H1 (cell line): Measurements from ENCODE around the gene TRAP1. TPM values are rescaled to one million over a fixed set of nuclear protein-coding genes. Genes with fewer than 3 reads are reported as not detected.

Source experiments
- CTCF ChIA-PET: fragments of 300-600 bp; sonication (Branson Sonifier 250); formaldehyde crosslinking; loops from one replicate; lab custom pipeline; 2021; ENCODE audit not compliant: partially characterized antibody; lab: Charles Lee
- POLR2A ChIA-PET: fragments of 300-600 bp; sonication (Branson Sonifier 250); formaldehyde crosslinking; loops from one replicate; lab custom pipeline; 2021; ENCODE audit warnings: inconsistent platforms; ENCODE audit not compliant: partially characterized antibody; lab: Charles Lee
- DNase-seq, 2 experiments: peaks; one replicate each; pipeline versions ENCODE4 v3.0.0 to v3.0.0-alpha.2; 2010 to 2022; ENCODE audit warnings: low spot score in 2 of 2, low read depth in 1 of 2, mixed read lengths in 1 of 2
- FAIRE-seq: peaks from 2 replicates; lab custom pipeline; 2011; peaks lifted over from hg19 to GRCh38; lab: Jason Lieb, UNC
- H2AFZ ChIP-seq: 2 replicates; pipeline ENCODE4 v1.8.1; 2012; ENCODE audit warnings: low read length, inconsistent platforms
- H2AK5ac ChIP-seq: 2 replicates; pipeline ENCODE4 v1.6.1; 2013; ENCODE audit warnings: low read depth, low read length
- H2BK120ac ChIP-seq: replicated peaks from 2 replicates; pipeline ENCODE3; 2013; ENCODE audit warnings: low read depth, low read length, inconsistent platforms
- H2BK12ac ChIP-seq: 2 replicates; pipeline ENCODE4 v1.6.1; 2013; ENCODE audit warnings: low read depth, low read length
- H2BK15ac ChIP-seq: 2 replicates; pipeline ENCODE4 v1.6.1; 2013; ENCODE audit warnings: low read length
- H2BK20ac ChIP-seq: 2 replicates; pipeline ENCODE4 v1.6.1; 2013; ENCODE audit warnings: low read length
- H2BK5ac ChIP-seq: 2 replicates; pipeline ENCODE4 v1.6.1; 2013; ENCODE audit warnings: low read depth, low read length
- H3K14ac ChIP-seq: 2 replicates; pipeline ENCODE4 v1.6.1; 2013; ENCODE audit warnings: inconsistent platforms; ENCODE audit not compliant: insufficient read length
- H3K18ac ChIP-seq: 2 replicates; pipeline ENCODE4 v1.6.1; 2013; ENCODE audit warnings: low read length; ENCODE audit errors: extremely low read depth
- H3K23ac ChIP-seq: 2 replicates; pipeline ENCODE4 v1.6.1; 2013; ENCODE audit warnings: inconsistent platforms; ENCODE audit not compliant: insufficient read length
- H3K23me2 ChIP-seq: 2 replicates; pipeline ENCODE4 v1.6.1; 2013; ENCODE audit warnings: low read depth, low read length
- H3K27ac ChIP-seq: 2 replicates; pipeline ENCODE4 v1.6.1; 2011; ENCODE audit warnings: low read depth, low read length, inconsistent platforms
- H3K27me3 ChIP-seq, 4 experiments: replicated peaks in 1 of 4; 1 replicate in 1 of 4; 2 replicates in 3 of 4; pipeline versions ENCODE4 v1.6.1 to v1.8.1; 2011 to 2013; ENCODE audit warnings: low read length in 3 of 4, mild to moderate bottlenecking in 3 of 4, inconsistent platforms in 2 of 4, mixed read lengths in 2 of 4, moderate library complexity in 1 of 4; ENCODE audit not compliant: control insufficient read depth in 3 of 4, insufficient read depth in 3 of 4; ENCODE audit errors: extremely low read depth in 1 of 4
- H3K36me3 ChIP-seq, 4 experiments: 2 replicates each; pipeline versions ENCODE4 v1.6.1 to v1.8.1; 2011 to 2013; ENCODE audit warnings: mild to moderate bottlenecking in 4 of 4, low read length in 3 of 4, moderate library complexity in 2 of 4, control low read depth in 1 of 4, inconsistent platforms in 1 of 4; ENCODE audit not compliant: insufficient read depth in 4 of 4, control insufficient read depth in 2 of 4
- H3K4ac ChIP-seq: replicated peaks from 2 replicates; pipeline ENCODE3; 2013; ENCODE audit warnings: low read length, low read depth, mixed read lengths, inconsistent platforms; ENCODE audit not compliant: insufficient read length
- H3K4me1 ChIP-seq, 4 experiments: replicated peaks in 1 of 4; 1 replicate in 1 of 4; 2 replicates in 3 of 4; pipeline versions ENCODE4 v1.6.1 to v1.8.1; 2011 to 2013; ENCODE audit warnings: low read length in 3 of 4, inconsistent platforms in 2 of 4, mixed read lengths in 1 of 4; ENCODE audit not compliant: insufficient read depth in 4 of 4, control insufficient read depth in 3 of 4
- H3K4me2 ChIP-seq, 2 experiments: 2 replicates each; pipeline versions ENCODE4 v1.6.1 to v1.8.1; 2011 to 2013; ENCODE audit warnings: low read depth in 2 of 2, low read length in 2 of 2, control low read depth in 1 of 2, inconsistent platforms in 1 of 2, mild to moderate bottlenecking in 1 of 2; ENCODE audit not compliant: insufficient read depth in 1 of 2
- H3K4me3 ChIP-seq, 4 experiments: fragments of 200-600, 300-600 bp in 1 of 4; sonication (generic), shearing (Covaris generic), sonication (Bioruptor Twin) in 1 of 4; 2 replicates each; pipeline versions ENCODE4 v1.5.1 to v1.8.1; 2011 to 2016; ENCODE audit warnings: low read length in 4 of 4, low read depth in 3 of 4, control low read depth in 2 of 4, inconsistent platforms in 2 of 4, mild to moderate bottlenecking in 2 of 4, mixed read lengths in 1 of 4, moderate library complexity in 1 of 4; ENCODE audit not compliant: insufficient read depth in 2 of 4; ENCODE audit errors: extremely low read depth in 1 of 4
- H3K56ac ChIP-seq: replicated peaks from 2 replicates; pipeline ENCODE3; 2013; ENCODE audit warnings: low read depth, mild to moderate bottlenecking, mixed read lengths, low read length, inconsistent platforms; ENCODE audit not compliant: insufficient read length
- H3K79me1 ChIP-seq: 2 replicates; pipeline ENCODE4 v1.6.1; 2013; ENCODE audit warnings: low read depth, low read length, control low read depth
- H3K79me2 ChIP-seq, 2 experiments: 2 replicates each; pipeline versions ENCODE4 v1.6.1 to v1.8.1; 2012 to 2013; ENCODE audit warnings: low read length in 2 of 2, mild to moderate bottlenecking in 2 of 2, inconsistent platforms in 1 of 2; ENCODE audit not compliant: insufficient read depth in 2 of 2, control insufficient read depth in 1 of 2
- H3K9ac ChIP-seq, 4 experiments: replicated peaks in 1 of 4; 1 replicate in 1 of 4; 2 replicates in 3 of 4; pipeline versions ENCODE4 v1.6.1 to v1.8.1; 2011 to 2013; ENCODE audit warnings: low read depth in 3 of 4, low read length in 3 of 4, control low read depth in 2 of 4, mild to moderate bottlenecking in 2 of 4, moderate library complexity in 2 of 4, inconsistent platforms in 1 of 4; ENCODE audit errors: extremely low read depth in 1 of 4
- H3K9me3 ChIP-seq, 2 experiments: 2 replicates each; pipeline versions ENCODE4 v1.6.1 to v1.8.1; 2012 to 2013; ENCODE audit warnings: mild to moderate bottlenecking in 2 of 2, moderate library complexity in 2 of 2, control low read depth in 1 of 2, inconsistent platforms in 1 of 2, low read depth in 1 of 2, low read length in 1 of 2, mixed read lengths in 1 of 2; ENCODE audit not compliant: insufficient read depth in 2 of 2
- H4K20me1 ChIP-seq, 2 experiments: replicated peaks in 1 of 2; 2 replicates each; pipeline versions ENCODE3 to v1.8.1; 2011 to 2013; ENCODE audit warnings: inconsistent platforms in 2 of 2, low read length in 2 of 2, mild to moderate bottlenecking in 1 of 2; ENCODE audit not compliant: insufficient read depth in 2 of 2, control insufficient read depth in 1 of 2
- H4K5ac ChIP-seq: 2 replicates; pipeline ENCODE4 v1.6.1; 2013; ENCODE audit warnings: low read length, low read depth, mixed read lengths, inconsistent platforms; ENCODE audit not compliant: insufficient read length
- H4K8ac ChIP-seq: 2 replicates; pipeline ENCODE4 v1.8.0; 2013; ENCODE audit warnings: mild to moderate bottlenecking, moderate library complexity, low read length, inconsistent platforms; ENCODE audit not compliant: insufficient read depth; ENCODE audit errors: extremely low read depth
- H4K91ac ChIP-seq: replicated peaks from 2 replicates; pipeline ENCODE3; 2013; ENCODE audit warnings: low read length, mixed read lengths, inconsistent platforms; ENCODE audit not compliant: insufficient read length
- CTCF ChIP-seq, 3 experiments: IDR thresholded peaks; 1 replicate in 2 of 3; 2 replicates in 1 of 3; pipeline versions ENCODE4 v1.5.1 to v1.6.1; 2011; ENCODE audit warnings: low read length in 3 of 3, mild to moderate bottlenecking in 3 of 3, inconsistent platforms in 2 of 3, low read depth in 1 of 3, moderate library complexity in 1 of 3; ENCODE audit not compliant: insufficient read depth in 1 of 3; ENCODE audit errors: control extremely low read depth in 1 of 3
- RXRA ChIP-seq: IDR thresholded peaks from 2 replicates; pipeline ENCODE4 v1.6.1; 2011; ENCODE audit warnings: low read depth, mild to moderate bottlenecking, low read length, moderate library complexity; ENCODE audit not compliant: insufficient read depth
- SIN3A ChIP-seq, 2 experiments: IDR thresholded peaks in 1 of 2; conservative IDR thresholded peaks in 1 of 2; 2 replicates each; pipeline ENCODE4 v1.6.1; 2011 to 2012; ENCODE audit warnings: low read length in 2 of 2, improper control_type of control experiment in 1 of 2, low read depth in 1 of 2, mild to moderate bottlenecking in 1 of 2
- USF2 ChIP-seq: IDR thresholded peaks from 2 replicates; pipeline ENCODE4 v1.6.1; 2011; ENCODE audit warnings: low read length, improper control_type of control experiment
- WGBS, 2 experiments: shearing (Covaris generic) in 1 of 2; methylation state at CpG; one replicate each; pipeline versions ENCODE4 v1.1.6 to v1.1.7; 2013 to 2015; ENCODE audit warnings: low lambda C conversion rate in 2 of 2, mixed read lengths in 2 of 2, inconsistent platforms in 1 of 2, low coverage in 1 of 2, missing lambda C conversion rate in 1 of 2; ENCODE audit not compliant: insufficient replicate concordance in 2 of 2, insufficient coverage in 1 of 2, insufficient read length in 1 of 2; ENCODE audit errors: extremely low coverage in 1 of 2, missing lambda C conversion rate in 1 of 2; 5-methylcytosine and 5-hydroxymethylcytosine counted together
- polyA plus RNA-seq, 7 experiments: library from polyadenylated mRNA; depleted of rRNA in 3 of 7; stranded (reverse) in 5 of 7; unstranded in 2 of 7; fragments of >200 nt in 5 of 7; fragments of 200-250 nt in 2 of 7; gene quantifications; 1 replicate in 5 of 7; 2 replicates in 1 of 7; 4 replicates in 1 of 7; pipeline versions ENCODE4 v1.2.1 to v1.2.3, GENCODE V29; 2011 to 2013; ENCODE audit warnings: missing spikeins in 2 of 7, mixed read lengths in 2 of 7
- total RNA-seq: library from RNA; stranded (reverse); fragmentation: NEBNext Ultra II Directional; extraction: Animal tissue kit (Norgen Biotek cat#: 25700); gene quantifications from 2 replicates; pipeline ENCODE4 v1.2.1, GENCODE V29; 2021

The TRAP1 gene
- total and polyA plus RNA-seq, 2 of the 8 experiments (the other 6 are each of a cell fraction or from before 2014, with no cell fraction given): 215 to 283 TPM

- Histone ChIP-seq H3K4me3 (no peak overlapping the region), H3K79me2 (peaks cover 0 to 24% of the 10 kb centered on the region in 2 experiments; a peak in 3 of 4 replicates), H3K14ac (no peak overlapping the region), H4K8ac (no peak overlapping the region), H4K91ac (no peak overlapping the region), H4K5ac (no peak overlapping the region), H3K4ac (no peak overlapping the region), H2AK5ac (no peak overlapping the region), H2BK120ac (no peak overlapping the region), H3K56ac (no peak overlapping the region), H3K27ac (no peak overlapping the region)
- no peak for DNase-seq
- FAIRE-seq: no peak
- POLR2A ChIA-PET: interaction anchor here (0.7 to 2.0 kb wide), 6 partner anchors 9 to 123 kb away, joined by 3 to 5 read pairs (median 4); partner anchors contain the start of gene TRAP1
- WGBS, 2 experiments: 92% methylated on average over 19 of the region's 19 CpGs; no CpG with 5 or more reads in 1 of the 2 experiments
- TF ChIP-seq USF2: no peak
- peak; percentile 21 to 31 (median 25); a peak in 2 of 4 replicates for TF ChIP-seq CTCF (IDR thresholded peaks at IDR 0.05; ENCODE audit: control extremely low read depth in 1 of 3, insufficient read depth in 1 of 3, low read depth in 1 of 3, low read length in 3 of 3)
- peak; percentile 83 to 86; a peak in 3 of 4 replicates for TF ChIP-seq SIN3A (conservative IDR thresholded peaks at IDR 0.05 in 1 of 2, IDR thresholded peaks at IDR 0.05 in 1 of 2; ENCODE audit: low read depth in 1 of 2, low read length in 2 of 2)
- TF ChIP-seq RXRA: no peak
- TF ChIP-seq, all 59 proteins: peak for 2
- peaks cover 7 to 10% of the 10 kb centered on the region in 2 experiments for H4K20me1 ChIP-seq
- no peak overlapping the region for H3K4me2 ChIP-seq
- H3K9me3 ChIP-seq: no peaks in the 10 kb centered on the region
- no peak overlapping the region for H2AFZ ChIP-seq
- H3K36me3 ChIP-seq: peaks cover 11 to 32% (median 22%) of the 10 kb centered on the region in 4 experiments; a peak in 7 of 8 replicates
- no peak overlapping the region for H3K9ac ChIP-seq
- no peaks in the 10 kb centered on the region for H3K27me3 ChIP-seq
- 0 out of 2 replicates have a peak overlapping the region, but pooled peaks have one; percentile 9 for H2BK12ac ChIP-seq
- H3K23me2 ChIP-seq: no peaks in the 10 kb centered on the region
- CTCF ChIA-PET: interaction anchor here (0.8 to 3.1 kb wide), 20 partner anchors 9 to 143 kb away, joined by 3 to 28 read pairs (median 4); partner anchors contain the start of gene DNASE1
- no peak overlapping the region for H3K23ac ChIP-seq
- H3K79me1 ChIP-seq: peaks cover 4% of the 10 kb centered on the region; the same call in 1 of the 2 replicates
- no peak overlapping the region for H2BK15ac ChIP-seq
- H3K4me1 ChIP-seq: no peaks in the 10 kb centered on the region; a peak in 2 of 7 replicates
- H3K18ac ChIP-seq: no peak overlapping the region
- no peak overlapping the region for H2BK5ac ChIP-seq
- no peak overlapping the region for H2BK20ac ChIP-seq
These were observed 26.2 kb downstream of the TRAP1 start for GRCh38 chr16:3690980-3691720.
